HG03280 (cell line): ENCODE data around the gene MRPL46.

Experiments
- ATAC-seq: cut with Tn5 transposase; IDR thresholded peaks from one replicate; pipeline ENCODE4 v1.9.1; 2021; ENCODE audit warnings: mild to moderate bottlenecking, moderate library complexity; ENCODE audit not compliant: unreplicated experiment

Gene MRPL46

GRCh38 chr15:88467073-88467934 lies at the start of gene MRPL46, which contains the start of gene MRPS11:
Gene MRPL46, minus strand, starts transcription at chr15:88467388. Its CDS starts 11 bp downstream, at chr15:88467377.
Gene MRPS11, plus strand, starts transcription at chr15:88467708. Its CDS starts 10 bp downstream, at chr15:88467718.
- ATAC-seq = peak; percentile 88

DNA sequence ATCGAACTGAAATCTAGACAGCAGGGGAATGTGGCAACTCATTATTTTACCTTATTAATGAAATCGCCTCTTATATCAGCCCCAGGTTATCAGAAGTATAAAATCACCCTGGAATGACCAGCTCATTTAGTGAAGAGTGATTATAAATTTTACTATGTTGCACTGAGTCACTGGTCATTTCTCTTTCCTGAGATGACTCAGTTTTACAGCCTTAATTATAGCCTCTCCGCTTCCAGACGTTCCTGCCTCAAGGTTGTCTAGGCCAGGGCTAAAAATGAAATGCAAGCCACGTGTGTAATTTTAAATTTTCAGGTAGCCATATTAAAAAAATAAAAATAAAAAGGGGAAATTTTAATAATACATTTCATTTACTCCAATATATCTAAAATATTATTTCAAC lies 46.0 kb upstream of the MRPL46 start:
- no peak for ATAC-seq

GRCh38 chr15:88512601-88513000 lies 45.4 kb upstream of the MRPL46 start:
- ATAC-seq = no peak

- ATAC-seq = no peak
Observed at GRCh38 chr15:88512078-88512477, 44.9 kb upstream of the MRPL46 start.

GRCh38 chr15:88511161-88511560 lies 44.0 kb upstream of the MRPL46 start:
- ATAC-seq = no peak

DNA sequence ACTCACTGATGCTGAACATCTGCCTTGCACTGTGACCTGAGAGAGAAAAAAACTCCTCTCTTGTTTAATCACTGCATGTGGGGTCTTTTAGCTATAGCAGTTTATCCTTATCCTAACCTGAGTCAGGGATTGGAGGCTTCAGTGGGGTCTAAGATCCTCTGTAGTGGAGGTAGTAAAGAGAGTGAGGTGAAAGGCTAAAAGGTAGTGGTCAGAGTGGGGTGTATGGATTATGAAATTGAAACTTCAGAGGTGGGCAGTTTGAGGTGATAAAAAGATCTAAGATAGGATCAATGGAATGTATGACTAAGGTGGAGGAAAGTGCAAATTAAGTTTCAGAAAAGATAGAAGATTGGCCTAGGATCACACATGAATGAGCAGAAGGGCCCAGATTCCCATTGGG lies 42.8 kb upstream of the MRPL46 start:
- no peak for ATAC-seq

- no peak for ATAC-seq
Observed at GRCh38 chr15:88509321-88509720, 42.1 kb upstream of the MRPL46 start.

DNA sequence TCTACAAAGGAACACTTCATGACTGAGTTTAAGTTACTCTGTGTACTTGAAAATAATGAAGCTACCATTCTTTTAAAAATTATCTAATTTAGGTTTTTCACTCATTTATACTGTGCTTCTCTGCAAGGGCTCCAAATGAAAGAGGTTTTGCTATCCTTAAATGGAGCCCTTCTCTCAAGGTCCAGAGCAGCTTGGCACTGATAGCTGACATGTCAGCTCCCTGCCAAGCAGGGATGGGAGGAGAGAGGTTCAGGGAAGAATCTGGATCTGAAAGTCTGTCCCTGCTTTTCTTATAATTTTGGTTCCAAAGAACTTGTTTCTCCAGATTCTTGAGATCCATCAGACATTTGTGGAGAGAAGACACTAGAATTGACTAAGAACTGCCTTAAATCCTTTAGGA lies 39.4 kb upstream of the MRPL46 start:
- no peak for ATAC-seq

DNA sequence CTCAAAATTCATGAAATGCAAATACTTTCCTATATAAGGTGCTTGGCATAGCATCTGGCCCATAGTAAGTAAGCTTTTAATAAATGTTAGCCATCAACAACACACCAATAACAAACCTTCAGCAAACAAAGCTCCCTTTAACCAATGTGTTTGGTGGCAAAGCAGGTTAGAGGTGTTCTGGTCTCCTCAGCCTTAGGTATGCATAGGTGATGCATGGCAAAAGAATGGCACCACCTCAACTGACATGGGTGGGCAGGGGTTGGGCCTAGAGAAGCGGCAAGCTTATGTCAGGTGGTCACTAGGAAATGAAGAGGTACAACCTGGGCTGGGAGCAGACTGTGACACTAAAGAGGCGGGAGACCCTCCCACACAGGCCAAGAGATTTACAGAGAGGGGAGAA lies 38.5 kb upstream of the MRPL46 start:
- ATAC-seq = no peak

DNA sequence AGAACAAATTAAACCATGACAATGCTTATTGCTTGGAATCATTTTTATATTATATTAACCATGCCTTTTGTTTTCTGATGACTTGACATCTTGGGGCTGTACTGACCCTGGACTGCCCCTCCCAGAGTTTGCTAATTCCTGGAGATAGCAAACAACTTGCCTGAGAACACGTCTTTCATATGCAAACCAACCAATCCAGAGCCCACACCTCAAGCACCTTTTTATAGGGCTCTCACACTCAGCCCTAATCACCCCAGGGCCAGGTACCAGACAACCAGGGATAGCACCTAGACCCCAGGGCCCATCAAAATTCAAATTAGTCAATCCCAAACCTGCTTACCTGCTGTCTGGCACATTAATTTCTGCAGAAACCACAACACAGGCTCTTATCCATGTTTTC lies 37.3 kb upstream of the MRPL46 start:
- no peak for ATAC-seq

DNA sequence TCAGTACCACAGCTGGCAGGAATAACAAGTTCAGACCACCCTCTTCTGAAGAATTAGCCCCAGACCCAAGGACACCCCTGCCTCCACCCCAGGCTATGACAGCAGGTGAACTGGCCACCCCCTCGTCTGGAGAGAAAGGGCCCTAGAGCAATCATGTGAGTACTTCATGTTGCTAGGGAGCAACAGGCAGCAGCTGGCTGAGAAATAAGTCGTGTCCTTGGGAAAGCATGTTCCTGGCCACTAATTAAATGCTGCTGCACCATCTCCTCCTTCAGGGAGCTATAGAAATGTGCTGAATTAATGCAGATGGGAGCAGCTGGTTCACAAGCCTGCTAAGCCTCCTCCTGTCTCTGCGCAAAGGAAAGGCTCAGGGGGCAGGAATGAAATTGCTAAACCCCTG lies 31.8 kb upstream of the MRPL46 start:
- ATAC-seq = no peak

DNA sequence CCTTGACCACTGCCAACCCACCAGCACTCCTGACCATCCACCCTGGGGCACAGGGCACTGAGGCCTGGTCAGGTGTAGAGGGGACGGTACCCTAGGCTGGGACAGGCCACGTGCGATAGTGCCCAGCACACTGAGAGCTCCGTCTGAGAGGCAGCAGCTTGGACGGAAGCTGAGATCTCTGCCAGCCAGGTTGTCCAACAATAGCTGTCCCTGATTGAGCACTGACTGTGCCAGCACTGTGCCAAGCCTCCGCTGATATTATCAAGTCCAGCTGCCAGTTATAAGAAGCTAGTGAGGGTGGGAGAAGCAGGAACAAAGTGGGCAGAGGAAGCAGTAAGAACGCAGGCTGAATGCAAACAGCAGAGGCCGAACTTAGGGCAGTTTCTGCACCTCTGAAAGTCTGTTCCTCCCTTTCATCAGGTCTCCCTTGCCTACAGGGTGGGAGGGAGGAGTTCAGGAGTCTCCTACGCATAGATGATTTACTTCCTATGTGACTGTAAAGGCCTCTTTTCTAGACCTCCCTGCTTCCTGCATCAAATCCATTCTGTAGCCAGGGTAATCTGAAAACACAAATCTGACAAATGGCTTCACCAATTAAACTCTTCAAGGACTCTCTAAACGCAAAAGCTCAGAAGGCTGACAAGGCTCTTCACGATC lies 30.0 kb upstream of the MRPL46 start:
- ATAC-seq = no peak

DNA sequence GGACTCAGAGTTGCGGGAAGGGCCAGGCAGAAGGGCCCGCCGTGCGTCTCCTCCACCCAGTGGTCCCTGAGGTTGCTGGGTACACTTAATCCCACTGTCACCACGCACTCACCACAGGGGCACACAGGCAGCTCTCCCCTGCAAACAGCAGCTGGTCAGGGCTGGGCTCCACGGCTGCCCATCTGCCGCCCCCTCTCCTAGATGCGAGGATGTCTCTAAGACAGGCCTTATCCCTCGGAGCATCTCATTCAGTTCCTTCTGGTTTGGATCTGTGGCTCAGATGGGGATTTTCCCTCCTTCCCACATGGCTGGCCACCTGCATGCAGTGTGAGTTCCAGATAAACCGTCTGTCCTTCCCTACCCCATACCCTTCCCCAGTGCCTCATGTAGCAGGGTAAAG lies 26.7 kb upstream of the MRPL46 start:
- no peak for ATAC-seq

DNA sequence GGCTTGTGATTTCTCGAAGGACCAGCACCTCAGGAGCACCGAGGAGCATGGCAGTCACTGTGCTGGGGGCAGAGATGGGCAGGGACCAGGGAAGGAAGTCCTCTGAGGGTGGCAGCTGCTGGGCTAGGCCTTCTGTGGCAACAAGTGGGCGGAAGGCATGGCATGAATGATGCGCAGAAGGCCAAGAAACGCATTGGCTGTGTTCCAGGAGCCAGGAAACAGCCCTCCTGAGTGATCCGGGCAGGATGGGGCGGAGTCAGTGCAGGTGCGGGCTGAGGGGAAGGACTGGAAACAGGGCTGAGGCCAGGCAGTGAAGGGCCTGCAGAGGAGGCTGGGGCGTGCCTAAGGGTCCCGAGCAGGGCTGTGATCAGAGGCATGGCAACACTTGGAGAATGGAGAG lies 24.0 kb upstream of the MRPL46 start:
- ATAC-seq = no peak

- ATAC-seq = no peak
Observed at GRCh38 chr15:88490036-88490435, 22.8 kb upstream of the MRPL46 start.

DNA sequence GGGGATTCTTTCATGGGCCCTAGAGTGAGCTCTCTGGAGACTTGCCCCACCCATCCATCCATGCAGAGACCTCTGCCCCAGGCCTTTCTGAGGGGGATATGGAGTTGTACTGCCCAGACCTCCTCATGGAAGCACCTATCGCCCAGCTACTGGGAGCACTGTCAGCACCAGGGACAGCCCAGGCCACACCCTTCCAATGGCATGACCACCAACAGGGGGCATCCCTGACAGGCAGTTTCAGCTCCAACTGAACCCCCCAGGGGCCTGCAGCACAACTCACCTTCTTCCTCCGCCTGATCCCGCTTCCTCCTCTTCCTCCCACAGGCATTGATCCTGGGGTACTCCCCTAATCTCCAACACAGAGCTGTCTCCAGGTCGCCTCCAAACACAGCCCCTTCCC lies 22.1 kb upstream of the MRPL46 start:
- no peak for ATAC-seq

DNA sequence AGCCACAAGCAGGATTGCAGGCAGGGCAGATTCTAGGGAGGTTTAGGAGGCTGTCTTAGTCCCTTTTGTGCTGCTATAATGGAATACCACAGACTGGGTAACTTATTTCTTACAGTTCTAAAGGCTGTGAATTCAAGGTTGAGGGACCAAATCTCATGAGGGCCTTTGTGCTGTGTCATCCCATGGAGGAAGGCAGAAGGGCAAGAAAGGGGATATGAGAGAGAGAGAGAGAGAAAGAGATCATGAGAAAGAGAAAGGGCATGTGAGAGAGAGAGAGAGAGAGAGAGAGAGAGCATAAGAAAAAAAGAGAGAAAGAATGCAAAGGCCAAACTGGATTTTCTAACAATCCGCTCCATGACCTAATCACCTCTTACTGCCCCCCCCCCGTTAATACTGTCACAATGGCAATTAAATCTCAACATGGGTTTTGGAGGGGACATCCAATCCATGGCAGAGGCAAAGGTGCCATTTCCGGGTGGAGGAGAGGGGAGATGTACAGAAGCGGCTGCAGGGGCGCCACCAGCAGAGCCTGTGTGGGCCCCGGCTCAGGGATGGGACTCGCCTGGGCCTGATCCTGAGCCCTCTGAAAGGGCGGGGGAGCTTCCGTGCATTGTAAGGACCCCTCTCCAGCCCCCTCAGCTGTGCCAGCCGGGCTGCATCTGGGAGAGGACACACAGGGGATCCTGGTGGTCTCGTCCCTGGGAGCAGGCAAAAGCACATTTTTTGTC lies 20.8 kb upstream of the MRPL46 start:
- ATAC-seq = no peak

GRCh38 chr15:88487178-88487795 lies 20.1 kb upstream of the MRPL46 start:
- ATAC-seq = no peak

- no peak for ATAC-seq
Observed at GRCh38 chr15:88484682-88485331, 17.6 kb upstream of the MRPL46 start.

DNA sequence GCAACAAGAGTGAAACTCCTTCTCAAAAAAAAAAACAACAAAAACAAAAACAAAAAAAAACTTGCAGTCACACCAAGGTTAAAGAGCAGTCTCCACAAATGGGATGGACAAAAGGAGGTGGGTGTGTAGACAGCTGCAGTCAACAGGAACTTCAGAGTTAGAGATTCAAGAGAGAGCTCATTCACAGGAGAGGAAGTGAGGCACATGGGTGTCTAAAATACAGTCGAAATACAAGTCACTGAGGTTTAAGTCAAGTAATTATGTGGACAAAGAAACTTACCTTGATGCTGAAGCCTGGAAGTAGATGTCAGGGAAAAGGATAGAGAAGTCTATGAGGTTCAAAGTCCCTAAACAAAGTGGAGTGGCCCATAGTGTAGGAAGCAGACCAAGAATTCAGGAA lies 15.1 kb upstream of the MRPL46 start:
- ATAC-seq = no peak

DNA sequence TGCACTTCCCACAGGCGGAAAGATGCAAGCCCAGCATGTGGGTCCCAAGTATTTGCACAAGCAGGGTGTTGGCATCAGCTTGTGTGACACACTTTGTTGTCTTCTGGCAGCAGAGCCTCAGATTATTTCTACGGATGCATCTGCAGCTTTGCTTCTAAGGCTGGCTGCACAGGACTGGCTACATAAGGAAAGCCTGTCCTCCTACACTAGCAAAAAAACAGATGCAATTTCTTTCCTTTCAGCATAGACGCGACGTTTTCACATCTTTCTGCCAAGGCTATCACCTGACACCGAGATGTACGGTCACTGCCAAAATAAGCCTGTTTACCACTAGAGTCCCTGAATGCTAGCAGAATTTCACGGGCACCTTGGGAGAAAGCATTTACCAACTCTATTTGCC lies 13.8 kb upstream of the MRPL46 start:
- no peak for ATAC-seq
